ENCODE measurements around the gene PTPRG.
"Not testable (repeated sequence)": the region's sequence is repeated elsewhere in the genome, so short reads cannot be mapped to it uniquely, and the experiment has no call there.

Gene PTPRG

DNA sequence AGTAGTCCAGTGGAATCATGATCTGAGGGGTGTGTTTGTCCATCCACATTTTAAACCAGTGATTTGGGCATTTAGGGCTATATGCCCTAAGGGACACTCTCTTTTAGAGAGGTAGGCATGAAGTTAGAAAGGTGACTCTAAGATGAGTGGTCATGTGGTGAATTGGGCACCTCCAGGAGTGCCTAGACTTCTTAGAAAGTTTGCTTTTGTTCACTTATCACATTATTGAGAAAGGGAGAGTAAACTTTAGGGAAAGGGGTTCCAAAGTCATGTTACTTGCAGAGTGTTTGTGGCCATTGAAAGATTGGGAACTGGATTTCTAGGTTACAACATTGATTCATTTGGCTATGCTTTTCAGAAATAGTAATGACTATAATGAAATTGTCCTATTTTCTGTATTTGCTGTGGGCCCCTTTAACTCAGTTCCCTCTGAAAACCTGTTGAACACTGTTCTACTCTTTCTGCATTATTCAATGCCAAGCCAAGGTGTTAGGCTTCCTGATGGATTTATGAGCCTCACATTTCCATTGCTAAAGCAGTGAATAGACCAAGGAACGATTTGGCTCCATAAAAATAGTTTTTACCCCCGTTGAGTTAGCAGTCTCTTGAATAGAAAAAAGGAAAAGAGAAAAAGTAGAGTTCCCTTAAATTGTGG, 169.3 kb downstream of the PTPRG start:
- no peak for DNase-seq

DNA sequence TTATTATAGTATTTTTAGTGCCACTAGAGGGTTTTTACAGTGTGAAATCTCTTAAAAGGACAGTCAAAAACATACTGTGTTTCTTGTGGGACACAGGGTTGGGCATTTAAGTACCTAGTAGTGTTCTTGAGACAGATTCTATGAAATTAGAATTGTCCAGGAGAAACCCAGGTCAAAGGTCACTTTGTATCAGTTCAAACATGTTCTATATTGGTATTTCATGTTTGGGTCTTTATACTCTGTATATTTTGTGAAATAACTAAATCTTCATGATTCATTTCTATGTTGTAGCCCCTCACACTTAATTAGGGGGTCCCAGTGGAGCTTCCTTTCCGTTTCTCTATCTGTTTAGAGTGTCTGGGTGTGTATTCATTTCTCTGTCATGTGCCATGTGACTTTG, 171.6 kb downstream of the PTPRG start:
- DNase-seq = no peak

DNA sequence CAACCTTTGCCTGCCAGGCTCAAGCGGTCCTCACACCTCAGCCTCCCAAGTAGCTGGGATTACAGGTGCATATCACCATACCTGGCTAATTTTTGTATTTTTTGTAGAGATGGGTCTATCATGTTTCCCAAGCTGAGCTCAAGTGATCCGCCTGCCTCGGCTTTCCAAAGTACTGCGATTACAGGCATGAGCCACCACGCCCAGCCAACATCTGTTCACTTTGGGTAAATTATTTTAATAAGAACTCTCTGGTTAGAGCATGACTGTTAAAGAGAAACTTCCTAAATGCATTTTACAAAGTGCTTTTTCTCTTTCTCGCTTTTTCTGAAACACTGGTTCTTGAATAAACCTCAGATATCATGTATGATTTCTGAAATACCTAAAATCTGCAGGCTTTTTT, 172.5 kb downstream of the PTPRG start:
- no peak for DNase-seq

DNA sequence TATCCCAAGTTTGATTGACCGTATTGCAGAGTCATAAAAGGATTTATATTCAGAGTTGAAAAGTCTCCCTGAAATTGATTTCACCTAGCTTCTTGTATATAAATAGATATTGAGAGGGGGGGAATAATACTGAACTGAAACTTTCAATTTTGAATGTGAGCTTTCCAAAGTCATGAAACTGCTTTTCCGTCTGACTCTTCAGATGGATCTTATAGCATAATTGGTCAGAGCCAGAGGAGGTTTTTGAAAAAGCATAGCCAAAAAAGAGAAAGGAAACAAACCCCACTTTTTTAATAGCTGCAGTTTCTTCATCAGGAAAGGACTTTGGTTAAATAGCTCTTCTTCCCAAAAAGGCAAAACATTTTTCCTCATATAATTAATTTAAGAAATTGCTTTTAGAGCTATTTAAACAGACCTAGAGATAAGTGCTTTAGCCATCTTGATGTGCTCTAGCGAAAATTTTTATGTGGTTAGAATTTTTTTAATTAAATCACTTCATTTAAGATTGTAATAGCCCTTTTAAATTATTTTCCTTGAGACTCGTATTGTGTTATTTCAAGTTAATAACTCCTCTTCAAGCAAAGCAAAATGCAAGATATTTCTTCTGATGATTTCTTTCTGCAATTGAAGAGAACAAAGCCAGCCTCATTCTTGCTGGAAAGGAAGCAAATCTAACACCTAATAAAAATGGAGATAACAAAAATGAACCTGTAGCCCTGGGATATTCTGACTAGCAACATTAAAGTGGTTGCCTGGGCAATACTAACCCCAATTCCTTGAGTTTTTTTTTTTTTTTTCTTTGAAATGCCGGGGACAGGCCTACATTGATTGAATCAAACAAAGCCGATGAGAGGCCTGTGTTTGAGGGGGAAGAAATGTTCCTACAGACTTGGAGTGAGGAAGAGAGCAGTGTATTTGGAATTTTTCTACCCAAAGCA, 173.6 kb downstream of the PTPRG start:
- DNase-seq = no peak

DNA sequence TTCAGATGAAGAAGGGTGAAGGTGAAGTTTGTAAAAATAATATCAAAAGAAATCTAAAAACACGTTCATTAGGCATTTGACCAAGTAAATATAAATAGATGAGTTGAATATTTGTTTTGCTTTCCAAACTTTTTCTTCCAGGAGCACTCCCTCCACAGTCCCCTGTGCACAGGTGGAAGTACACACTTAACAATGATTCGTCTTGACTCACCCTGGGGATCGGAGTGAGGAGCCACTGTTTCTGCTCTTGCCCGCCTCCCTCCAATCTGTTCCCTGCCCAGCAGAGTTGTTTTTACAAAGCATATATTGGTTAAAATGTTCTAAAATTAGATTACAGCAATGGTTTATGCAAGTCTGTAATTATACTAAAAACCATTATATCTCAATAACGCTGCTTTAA, 175.1 kb downstream of the PTPRG start:
- DNase-seq = no peak

DNA sequence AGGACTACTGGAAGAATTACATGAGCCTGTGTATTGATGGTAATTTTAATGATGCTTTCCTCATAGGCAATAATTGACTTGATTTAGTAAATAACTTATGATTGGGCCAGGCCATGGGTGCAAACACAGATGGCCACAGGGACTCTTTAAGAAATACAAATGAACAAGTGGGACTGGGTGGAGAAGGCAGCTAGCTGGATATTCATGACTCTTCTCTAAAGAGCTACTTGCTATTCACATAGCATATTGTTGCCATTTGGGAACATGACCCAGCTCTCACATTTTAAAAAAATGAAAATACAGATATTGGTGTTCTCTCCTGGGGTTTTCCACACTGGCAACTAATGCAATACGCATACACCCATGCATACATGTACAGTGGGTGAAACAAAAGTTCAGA, 178.3 kb downstream of the PTPRG start:
- no peak for DNase-seq

DNA sequence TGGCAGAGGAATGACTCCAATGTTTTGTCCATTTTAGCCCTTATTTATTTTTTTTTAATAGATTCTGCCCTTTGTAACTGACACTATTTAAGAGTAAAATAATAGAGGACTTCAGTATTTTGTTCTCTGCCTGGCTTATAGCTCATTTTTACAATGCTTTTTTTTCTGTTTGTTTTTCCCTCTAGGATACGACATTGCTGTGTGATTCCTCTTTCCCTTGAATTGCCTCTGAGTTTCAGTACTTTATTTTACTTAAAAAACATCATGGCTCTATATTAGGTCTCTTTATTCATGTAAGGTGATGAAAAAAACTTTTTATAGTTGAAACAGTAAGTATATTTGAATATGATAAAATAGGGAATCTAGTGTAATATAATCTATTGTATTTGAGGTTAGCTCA, 179.1 kb downstream of the PTPRG start:
- DNase-seq = no peak

DNA sequence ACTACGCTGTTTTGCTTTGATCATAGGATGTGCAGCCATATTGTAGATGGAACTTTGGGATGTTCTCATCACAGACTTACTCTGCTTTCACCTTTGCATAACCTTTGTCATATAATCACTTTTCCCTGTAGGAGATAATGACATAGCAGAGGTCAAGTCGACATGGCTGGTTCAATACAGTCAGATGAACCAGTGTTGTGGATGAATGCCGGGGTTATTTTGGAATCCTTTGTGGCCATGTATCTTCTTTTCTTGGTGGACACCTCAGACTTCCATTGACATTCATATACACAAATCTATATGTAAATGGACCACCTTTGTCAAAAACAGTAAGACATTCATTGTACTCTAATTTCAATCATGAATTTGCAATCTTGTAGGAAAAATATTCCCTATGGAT, 180.2 kb downstream of the PTPRG start:
- no peak for DNase-seq

DNA sequence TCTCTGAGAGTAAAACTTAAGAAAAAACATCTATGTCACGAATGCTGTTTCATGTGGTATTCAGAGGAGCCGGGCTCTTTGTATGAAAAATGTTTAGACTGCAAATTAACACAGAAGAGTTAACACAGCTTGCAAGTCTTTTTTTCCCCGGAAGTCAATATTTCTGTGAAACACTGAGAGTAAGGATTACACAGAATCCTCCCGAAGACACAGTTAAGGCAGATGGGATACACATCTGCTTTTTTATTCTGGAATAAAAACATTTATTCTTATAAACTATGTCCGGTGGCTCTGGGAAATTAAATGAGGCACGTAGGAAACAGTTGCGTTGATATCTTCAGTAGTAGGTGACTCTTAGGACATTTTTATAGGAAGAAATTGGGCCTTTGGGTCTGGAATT, 180.6 kb downstream of the PTPRG start:
- DNase-seq = no peak

DNA sequence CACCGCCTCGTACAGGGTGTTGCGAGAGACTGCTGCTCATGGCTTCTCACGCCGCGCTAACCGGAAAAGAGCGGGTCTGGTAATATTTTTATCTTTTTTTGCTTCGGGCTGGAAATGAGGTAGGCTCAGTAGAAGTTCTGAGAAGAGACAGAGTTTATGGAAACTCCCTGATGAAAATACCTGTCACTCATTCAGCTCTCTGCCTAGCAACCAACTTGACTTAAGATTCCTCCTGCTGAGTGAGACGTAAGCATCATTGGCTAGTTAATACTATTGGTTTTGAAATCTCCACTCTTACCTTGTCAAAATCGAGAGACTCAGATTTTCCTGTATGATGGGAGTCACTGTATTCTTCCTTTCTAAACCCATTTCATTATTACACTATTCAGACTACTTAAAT, 181.7 kb downstream of the PTPRG start:
- DNase-seq = no peak

DNA sequence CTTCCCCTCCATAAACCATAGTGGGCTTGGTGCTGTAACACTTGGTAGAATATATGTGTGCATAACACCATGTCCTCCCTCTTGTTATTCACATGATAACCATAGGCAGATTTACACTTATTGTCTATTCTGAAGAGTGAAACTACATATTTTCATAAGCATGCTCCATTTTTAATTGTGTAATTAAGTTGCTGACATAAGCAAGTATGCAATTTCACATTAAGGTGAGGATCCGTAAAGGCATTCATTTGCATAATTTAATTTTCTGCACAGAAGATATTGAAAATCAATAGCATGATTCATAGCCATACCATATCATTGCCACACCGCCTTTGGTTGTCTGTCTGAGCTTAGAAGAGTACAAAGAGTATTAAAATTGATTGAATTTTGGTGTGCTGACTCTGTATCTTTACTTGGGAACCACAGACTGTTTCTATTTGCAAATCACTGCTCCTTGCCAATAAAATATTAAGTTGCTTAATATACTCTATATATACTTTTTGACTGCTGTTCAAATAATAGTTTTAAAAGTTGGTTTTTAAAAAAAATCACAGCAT, 182.4 kb downstream of the PTPRG start:
- no peak for DNase-seq

DNA sequence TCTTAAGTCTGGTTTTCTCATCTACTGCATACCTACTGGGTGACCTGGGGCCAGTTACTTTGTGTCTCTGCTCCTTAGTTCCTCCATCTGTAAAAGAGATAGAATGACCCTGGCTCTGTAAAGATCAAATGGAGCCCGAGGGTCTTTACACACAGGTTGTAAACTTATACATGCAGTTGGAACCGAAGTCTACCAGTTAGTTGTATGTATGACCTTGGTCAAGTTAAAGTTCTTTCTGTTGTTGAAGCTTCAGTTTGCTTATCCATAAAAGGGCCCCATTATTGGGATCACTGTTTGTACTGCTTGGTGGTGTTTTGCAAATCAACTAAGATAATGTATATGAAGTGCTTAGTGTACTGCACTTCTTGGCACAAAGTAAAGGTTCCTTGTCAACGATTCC, 186.9 kb downstream of the PTPRG start:
- DNase-seq = no peak

DNA sequence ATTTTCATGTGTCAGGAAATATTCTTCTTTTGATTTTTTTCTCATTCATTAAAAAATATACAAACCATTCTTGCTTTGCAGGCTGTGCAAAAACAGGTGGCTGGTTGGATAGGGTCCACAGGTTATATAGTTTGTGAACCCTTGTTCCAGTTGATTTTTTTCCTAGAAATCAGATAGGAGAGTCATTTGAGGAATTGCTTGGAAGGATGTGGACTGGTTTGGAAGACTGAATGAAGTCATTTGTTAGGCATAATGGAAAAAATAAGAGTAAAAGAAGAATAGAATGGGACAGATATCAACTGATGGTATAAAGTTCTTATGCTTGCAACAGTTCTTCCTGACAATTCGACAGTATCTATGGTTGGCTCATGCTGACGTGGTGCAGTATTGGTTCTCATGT, 189.4 kb downstream of the PTPRG start:
- DNase-seq = no peak

DNA sequence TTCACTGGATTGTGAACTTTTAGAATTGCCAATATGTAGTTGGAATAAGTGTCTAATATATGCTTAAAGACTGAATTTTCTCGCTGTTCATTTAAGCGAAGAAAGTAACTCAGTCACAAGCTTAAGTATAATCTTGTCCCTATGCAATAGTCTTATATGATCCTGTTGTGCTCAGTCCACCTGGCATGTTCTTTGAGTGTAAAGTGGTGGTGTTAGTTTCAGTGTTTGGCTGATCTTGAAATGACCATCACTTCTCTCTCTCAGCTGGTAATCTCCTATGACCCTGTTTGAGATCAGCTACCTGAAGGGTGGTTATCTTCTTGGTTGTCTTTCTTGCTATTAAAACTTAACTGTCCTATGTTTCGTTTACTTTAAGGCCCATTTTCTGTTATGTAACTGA, 197.5 kb downstream of the PTPRG start:
- DNase-seq = no peak

DNA sequence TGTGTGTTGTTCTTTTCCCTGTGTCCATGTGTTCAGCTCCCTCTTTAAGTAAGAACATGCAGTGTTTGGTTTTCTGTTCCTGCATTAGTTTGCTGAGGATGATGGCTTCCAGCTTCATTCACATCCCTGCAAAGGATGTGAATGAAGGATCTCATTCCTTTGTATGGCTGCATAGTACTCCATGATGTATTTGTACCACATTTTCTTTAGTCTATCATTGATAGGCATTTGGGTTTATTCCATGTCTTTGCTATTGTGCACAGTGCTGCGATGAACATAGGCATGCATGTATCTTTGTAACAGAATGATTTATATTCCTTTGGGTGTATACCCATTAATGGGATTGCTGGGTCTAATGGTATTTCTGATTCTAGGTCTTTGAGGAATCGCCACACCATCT, 199.4 kb downstream of the PTPRG start:
- DNase-seq = not testable (repeated sequence)

DNA sequence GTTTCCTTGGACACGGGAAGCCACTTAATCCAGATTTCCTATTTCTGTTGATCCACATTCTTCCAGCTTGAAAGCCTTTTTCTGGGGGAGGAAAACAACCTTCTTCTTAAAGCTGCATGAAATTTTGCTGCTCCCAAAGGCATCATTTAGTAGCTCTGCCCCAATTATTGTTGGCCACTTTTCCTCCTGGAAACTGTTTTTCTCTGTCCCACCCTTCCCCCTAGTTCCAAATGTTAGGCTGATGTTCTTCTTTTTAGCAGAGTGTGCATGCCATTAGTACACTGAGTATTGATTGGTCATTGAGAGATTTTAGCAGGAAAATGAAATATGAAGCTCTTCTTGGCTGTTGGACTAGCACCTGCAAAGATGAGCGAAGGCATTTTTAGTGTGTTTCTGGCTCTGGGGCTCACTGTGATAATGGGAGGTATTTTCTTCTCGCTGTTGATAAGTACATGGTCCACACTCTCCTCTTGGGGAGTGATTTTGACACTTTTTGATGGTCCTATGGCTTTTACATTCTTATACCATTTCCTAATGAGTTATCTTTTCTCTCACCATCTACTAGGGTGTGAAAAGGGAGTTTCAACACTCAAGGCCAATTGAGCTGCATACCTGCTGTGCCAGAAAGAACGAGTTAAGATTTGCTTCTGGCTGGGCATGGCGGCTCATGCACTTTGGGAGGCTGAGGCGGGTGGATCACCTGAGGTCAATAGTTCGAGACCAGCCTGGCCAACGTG, 200.5 kb downstream of the PTPRG start:
- DNase-seq = no peak

DNA sequence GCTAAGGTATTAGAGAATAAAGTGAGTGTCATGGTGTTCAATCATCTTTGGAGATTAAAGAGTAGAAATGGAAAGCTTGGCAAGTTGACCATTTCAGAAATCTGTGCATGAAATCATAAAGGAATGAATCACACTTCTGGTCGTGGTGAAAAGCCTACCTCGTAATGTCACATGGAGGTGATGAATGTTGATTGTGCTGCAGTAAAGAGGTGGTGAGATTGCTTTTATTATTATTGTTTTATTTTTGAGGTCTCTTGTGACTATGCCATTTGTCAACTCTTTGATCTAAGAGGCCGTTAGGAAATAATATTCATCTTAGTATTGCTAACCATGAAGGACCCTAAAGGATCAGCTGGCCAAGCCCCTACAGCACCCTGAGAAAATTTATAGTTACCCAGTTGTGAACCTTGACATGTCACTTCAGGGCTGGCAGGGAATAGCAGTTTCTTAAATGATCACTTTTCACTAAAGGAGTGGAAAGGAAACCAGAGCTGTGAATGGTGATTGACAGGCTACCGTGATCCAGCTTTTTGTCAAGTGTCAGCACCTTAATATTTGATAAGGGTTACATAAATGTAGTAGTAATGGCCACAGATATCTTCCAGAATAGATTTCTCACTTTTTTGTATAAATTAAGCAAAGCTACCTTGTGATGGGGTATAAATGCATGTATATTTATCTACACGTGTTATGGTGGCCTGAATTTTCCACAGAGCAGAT, 203.9 kb downstream of the PTPRG start:
- no peak for DNase-seq

DNA sequence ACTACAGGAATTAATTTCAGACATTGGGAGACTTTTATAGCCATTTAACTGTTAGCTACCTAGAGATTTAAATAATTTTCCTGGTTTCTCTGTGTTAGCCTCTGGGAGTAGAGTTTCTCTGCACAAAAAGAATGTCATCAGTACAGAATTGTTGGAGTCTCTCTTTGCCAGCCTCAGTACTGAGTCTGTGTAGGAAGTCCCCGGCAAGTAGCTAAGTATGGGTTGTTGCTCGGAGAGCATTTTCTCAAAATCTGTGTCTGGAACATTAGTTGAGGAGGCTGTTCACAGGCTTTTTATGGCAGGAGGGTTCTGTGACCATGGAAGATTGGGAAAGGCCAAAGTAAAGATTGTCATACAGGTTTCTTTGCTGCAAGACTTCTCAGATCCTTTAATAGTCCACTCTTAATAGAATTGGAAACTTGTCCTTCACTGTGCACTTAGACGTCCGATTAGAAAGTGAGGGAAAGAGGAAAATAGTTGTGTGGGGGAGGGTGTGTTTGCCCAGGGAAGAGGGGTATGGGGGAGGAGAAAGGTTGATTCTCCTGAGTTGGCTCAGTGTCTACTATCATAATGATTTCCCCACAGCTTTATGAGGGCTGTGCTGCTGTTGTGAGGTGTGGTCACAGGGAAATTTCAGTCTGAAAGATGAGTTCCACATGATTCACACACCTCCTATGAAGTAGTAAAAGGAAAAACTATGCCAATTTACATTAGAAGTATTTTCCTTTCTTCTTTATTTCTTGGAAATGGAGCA, 207.1 kb downstream of the PTPRG start:
- no peak for DNase-seq

DNA sequence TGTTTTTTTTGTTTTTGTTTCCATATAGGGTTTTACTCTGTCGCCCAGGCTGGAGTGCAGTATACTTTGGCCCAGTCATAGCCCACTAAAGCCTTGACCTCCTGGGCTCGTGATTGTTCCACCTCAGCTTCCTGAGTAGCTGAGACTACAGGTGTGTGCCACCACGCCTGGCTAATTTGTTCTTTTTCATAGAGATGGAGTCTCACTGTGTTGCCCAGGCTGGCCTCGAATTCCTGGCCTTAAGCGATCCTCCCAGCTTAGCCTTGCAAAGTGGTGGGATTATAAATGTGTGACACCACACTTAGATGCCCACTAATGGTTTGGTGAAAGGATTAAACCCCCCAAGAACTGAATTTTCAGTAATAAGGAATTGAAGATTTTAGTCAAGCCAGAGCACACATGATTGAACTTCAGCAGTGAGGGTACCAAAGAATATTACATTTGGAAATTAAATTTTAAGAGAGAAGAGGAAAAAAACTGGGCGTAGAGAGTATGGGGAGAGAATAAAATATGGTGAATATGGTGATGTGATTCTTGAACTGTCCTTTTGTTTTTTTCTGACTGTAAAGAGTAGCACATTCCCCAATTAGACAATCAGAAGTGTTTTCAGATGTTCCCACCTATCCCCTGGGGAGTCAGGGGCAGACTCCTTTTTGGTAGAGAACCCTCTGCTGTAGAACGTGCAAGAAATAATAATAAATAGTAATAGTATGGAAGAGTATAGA, 208.1 kb downstream of the PTPRG start:
- DNase-seq = no peak

DNA sequence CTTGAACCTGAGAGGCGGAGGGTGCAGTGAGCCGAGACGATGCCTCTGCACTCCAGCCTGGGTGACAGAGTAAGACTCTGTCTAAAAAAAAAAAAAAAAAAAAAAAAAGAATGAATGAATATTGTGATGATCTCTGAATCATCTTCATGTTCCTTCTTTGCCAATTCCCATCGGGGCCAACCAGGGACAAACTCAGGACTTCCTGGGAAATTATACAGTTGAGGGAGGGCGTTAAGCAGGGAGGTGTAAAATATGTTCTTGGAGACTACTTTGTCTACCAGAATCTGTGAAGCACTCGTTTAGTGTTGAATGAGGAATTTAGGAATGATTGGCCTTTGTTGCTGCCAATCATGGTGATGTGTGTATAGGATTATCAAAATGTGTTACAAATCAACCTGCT, 210.6 kb downstream of the PTPRG start:
- no peak for DNase-seq

DNA sequence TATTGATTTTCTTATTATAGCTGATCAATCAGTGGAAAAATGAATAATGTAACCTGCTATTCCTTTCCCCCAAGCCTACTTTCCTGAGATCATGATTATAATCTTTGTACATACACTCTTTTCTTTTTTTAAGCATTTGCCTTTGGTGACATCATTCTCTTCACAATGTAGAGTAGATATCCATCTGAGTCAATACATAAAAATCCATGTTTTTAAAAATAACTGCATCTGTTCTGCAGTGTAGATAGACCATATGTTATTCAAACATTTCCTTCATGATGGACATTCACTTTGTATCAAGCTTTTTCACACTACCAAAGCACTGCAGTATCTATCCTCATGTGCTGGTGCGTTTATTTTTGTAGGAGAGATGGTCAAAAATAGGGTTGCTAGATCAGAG, 211.1 kb downstream of the PTPRG start:
- DNase-seq = no peak
